ENCODE measurements around the gene CYTH1. TPM values are rescaled to one million over a fixed set of nuclear protein-coding genes. Genes with fewer than 3 reads are reported as not detected.

CYTH1 gene
- total RNA-seq, 1 experiment from 2014 or later = 9.7 TPM

DNA sequence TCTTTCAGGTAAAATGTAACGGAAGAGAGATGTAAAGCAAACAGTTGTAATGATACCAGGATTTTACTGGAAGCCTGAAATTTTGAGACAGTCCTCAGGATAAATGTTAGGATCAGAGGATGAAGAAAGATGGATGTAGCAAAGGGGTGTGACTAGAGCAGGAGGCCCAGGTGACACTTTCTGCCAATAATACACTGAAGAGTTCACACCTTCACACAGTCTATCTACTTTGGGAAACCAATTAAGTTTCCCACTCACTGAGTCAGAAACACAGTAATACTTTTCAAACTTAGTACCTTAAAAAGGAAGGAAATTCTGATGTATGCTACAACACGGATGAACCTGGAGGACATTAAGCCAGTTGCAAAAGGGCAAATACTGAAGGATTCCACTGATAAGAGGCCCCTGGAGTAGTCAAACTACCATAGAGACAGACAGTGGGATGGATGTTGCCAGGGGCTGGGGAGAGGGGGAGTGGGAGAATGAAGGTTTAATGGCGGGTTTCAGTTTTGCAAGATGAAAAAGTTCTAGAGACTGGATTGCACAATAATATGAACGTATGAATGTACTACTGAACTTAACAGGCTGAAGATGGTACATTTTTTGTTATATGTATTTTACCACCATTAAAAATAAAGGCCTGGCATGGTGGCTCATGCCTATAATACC is 62.3 kb downstream of the CYTH1 start:
- TF ChIP-seq, protein P1, sequence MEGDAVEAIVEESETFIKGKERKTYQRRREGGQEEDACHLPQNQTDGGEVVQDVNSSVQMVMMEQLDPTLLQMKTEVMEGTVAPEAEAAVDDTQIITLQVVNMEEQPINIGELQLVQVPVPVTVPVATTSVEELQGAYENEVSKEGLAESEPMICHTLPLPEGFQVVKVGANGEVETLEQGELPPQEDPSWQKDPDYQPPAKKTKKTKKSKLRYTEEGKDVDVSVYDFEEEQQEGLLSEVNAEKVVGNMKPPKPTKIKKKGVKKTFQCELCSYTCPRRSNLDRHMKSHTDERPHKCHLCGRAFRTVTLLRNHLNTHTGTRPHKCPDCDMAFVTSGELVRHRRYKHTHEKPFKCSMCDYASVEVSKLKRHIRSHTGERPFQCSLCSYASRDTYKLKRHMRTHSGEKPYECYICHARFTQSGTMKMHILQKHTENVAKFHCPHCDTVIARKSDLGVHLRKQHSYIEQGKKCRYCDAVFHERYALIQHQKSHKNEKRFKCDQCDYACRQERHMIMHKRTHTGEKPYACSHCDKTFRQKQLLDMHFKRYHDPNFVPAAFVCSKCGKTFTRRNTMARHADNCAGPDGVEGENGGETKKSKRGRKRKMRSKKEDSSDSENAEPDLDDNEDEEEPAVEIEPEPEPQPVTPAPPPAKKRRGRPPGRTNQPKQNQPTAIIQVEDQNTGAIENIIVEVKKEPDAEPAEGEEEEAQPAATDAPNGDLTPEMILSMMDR (conservative IDR thresholded peaks at IDR 0.05) = no peak
- no peaks in the 10 kb centered on the region for H4K20me1 ChIP-seq (ENCODE audit: control insufficient read depth, insufficient read depth, insufficient read length)

More for the DNA sequence above, 62.3 kb downstream of the CYTH1 start:
- Mint-ChIP-seq H3K4me3 (no peak overlapping the region), H3K9me3 (no peaks in the 10 kb centered on the region), H3K4me1 (peaks cover 52 to 70% of the 10 kb centered on the region in 2 experiments), H3K36me3 (ENCODE audit: insufficient read depth in 1 of 3, low read depth in 3 of 3) (no peaks in the 10 kb centered on the region), H3K27ac (no peak overlapping the region; a peak in 1 of 7 replicates), H3K27me3 (ENCODE audit: low read depth) (peaks cover 10% of the 10 kb centered on the region; the same call in 1 of the 2 replicates)
- Histone ChIP-seq H3K56ac (ENCODE audit: insufficient read length, low read depth, low read length) (no peak overlapping the region), H3K79me1 (ENCODE audit: insufficient read depth, low read depth, low read length, poor library complexity, severe bottlenecking) (no peaks in the 10 kb centered on the region), H3K23ac (ENCODE audit: insufficient read length, low read depth, low read length) (no peak overlapping the region), H3K4ac (ENCODE audit: low read depth, low read length) (no peak overlapping the region), H4K5ac (ENCODE audit: insufficient read length, low read depth, low read length) (no peak overlapping the region), H2BK5ac (ENCODE audit: insufficient read length, low read length) (no peak overlapping the region), H3K18ac (ENCODE audit: insufficient read length, low read depth, low read length) (no peak overlapping the region), H4K91ac (ENCODE audit: insufficient read length, low read depth, low read length) (no peak overlapping the region), H2BK15ac (ENCODE audit: low read depth, low read length) (no peak overlapping the region), H3K4me1 (ENCODE audit: insufficient read depth, low read length) (peaks cover 17% of the 10 kb centered on the region; the same call in 1 of the 2 replicates), H3K4me2 (ENCODE audit: insufficient read depth, insufficient read length, low read length) (no peak overlapping the region), H2AFZ (ENCODE audit: low read length) (no peak overlapping the region), H3K79me2 (ENCODE audit: insufficient read depth, low read length) (no peaks in the 10 kb centered on the region), H4K8ac (replicated peaks; ENCODE audit: insufficient read length, low read depth, low read length) (no peak overlapping the region), H3K9ac (ENCODE audit: extremely low read depth, insufficient read length, low read length) (no peak overlapping the region), H2BK120ac (ENCODE audit: low read depth, low read length, poor library complexity, severe bottlenecking) (no peak overlapping the region), H3T11ph (ENCODE audit: low read length) (no peak overlapping the region), H2BK12ac (ENCODE audit: insufficient read length, low read depth, low read length) (no peak overlapping the region), H2AK5ac (ENCODE audit: insufficient read length, low read length) (no peak overlapping the region), H3K14ac (ENCODE audit: insufficient read depth, low read length) (no peak overlapping the region), H3K27me3 (ENCODE audit: insufficient read depth, low read length) (no peaks in the 10 kb centered on the region), H2BK20ac (ENCODE audit: low read depth, low read length, poor library complexity, severe bottlenecking) (no peak overlapping the region), H3K27ac (ENCODE audit: insufficient read length, low read depth, low read length) (no peak overlapping the region), H3K9me3 (ENCODE audit: control insufficient read depth, low read depth, low read length) (no peaks in the 10 kb centered on the region), H3K23me2 (ENCODE audit: insufficient read length, low read depth, low read length, poor library complexity, severe bottlenecking) (peaks cover 12% of the 10 kb centered on the region)
- no peak for DNase-seq
- no CpG with 5 or more reads among the region's 4 CpGs for WGBS (ENCODE audit: extremely low coverage, insufficient read length, low lambda C conversion rate)
